ENCODE measurements around the gene SPIC. TPM values are rescaled to one million over a fixed set of nuclear protein-coding genes. Genes with fewer than 3 reads are reported as not detected.

Gene SPIC
- polyA plus RNA-seq, 2 of the 4 experiments (the other 2 are of a cell fraction) = not detected

DNA sequence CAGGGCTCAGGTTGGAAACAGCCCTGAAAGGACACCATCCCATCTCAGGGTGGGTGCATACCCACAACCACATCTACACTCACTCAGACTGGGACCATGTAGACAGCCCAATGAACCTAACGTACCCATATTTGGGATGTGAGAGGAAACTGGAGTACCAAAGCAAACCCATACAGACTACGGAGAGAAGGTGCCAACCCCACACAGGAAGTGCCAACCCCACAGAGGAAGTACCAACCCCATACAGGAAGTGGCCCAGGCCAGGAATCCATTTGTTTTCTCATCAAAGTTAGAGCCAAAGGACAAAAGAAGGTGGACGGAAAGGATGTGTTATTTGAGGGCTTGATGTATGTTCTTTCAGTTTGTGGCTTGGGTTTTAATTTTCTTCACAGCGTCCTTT lies 19.5 kb upstream of the SPIC start:
- FAIRE-seq (no peak), DNase-seq (ENCODE audit: low read depth in 1 of 2, low spot score in 1 of 2) (no peak), ATAC-seq (no peak)
- WGBS (ENCODE audit: missing lambda C conversion rate) = 74% methylated on average over 4 of the region's 4 CpGs
- ChIA-PET POLR2A (no interaction called here), CTCF (interaction anchor here (1.1 kb wide), 1 partner anchor 12 kb away, joined by 3 read pairs; no protein-coding TSS in a partner anchor)
- Histone ChIP-seq H3K4me3 (no peak overlapping the region), H3K27ac (no peak overlapping the region), H3K4me2 (no peak overlapping the region), H3K4me1 (peaks cover 17% of the 10 kb centered on the region), H3K9me3 (no peaks in the 10 kb centered on the region)
- TF ChIP-seq TFCP2L1 (CRISPR knock-in tag; IDR thresholded peaks at IDR 0.05) (no peak), POLR2AphosphoS2 (conservative IDR thresholded peaks at IDR 0.05; ENCODE audit: low read length) (no peak), RCOR1 (IDR thresholded peaks at IDR 0.05; ENCODE audit: low read depth, low read length) (no peak)

DNA sequence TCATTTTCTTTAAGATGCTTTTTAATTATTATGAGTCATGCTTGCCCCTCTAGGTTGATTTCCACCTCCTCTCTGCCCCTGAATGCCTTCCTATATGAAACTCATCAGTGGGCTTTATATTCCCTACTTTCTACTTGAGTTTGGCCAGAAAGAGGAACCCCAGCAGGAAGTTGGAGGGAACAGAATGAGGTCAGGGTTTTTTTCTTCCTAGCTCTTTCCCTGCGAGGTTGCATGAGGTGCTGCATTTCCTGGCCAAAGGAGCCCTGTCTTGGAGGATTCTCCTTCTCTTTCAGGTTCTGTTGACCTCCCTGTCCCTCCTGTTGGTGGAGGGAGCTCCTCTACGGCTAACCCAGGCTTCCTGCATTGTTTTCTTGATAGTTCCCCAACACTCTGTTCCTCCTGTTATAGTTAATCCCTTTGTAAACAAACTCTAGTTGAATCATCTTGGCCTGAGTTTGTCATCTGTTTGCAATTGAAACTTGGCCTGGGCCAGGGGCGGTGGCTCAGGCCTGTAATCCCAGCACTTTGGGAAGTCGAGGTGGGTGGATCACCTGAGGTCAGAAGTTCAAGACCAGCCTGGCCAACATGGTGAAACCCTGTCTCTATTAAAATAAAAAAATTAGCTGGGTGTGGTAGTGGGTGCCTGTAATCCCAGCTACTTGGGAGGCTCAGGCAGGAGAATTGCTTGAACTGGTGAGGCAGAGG lies 15.3 kb upstream of the SPIC start:
- Histone ChIP-seq H3K4me1 (peaks cover 17% of the 10 kb centered on the region), H3K9me3 (no peaks in the 10 kb centered on the region), H3K27ac (peak overlapping the region; percentile 64 to 66), H3K4me3 (no peak overlapping the region), H3K4me2 (peak overlapping the region; percentile 63)
- CTCF ChIA-PET = interaction anchor here (0.7 to 1.5 kb wide), 2 partner anchors 31 to 45 kb away, joined by 3 read pairs; no protein-coding TSS in a partner anchor
- ATAC-seq (peak; percentile 99 to 100), FAIRE-seq (no peak), DNase-seq (ENCODE audit: low read depth in 1 of 2, low spot score in 1 of 2) (peak; percentile 93 to 94)
- WGBS (ENCODE audit: missing lambda C conversion rate) = 3% methylated on average over 4 of the region's 4 CpGs
- TF ChIP-seq SREBF2 (IDR thresholded peaks at IDR 0.05) (no peak; the same call in 1 of the 2 replicates), RARB (CRISPR knock-in tag; IDR thresholded peaks at IDR 0.05) (no peak), JUN (IDR thresholded peaks at IDR 0.05) (peak in 1 of 2 experiments; percentile 63; a peak in 1 of 5 replicates), HOXB5 (CRISPR knock-in tag; IDR thresholded peaks at IDR 0.05) (no peak), PHF8 (IDR thresholded peaks at IDR 0.05; ENCODE audit: borderline replicate concordance, low read depth) (no peak), MAFK (IDR thresholded peaks at IDR 0.05; ENCODE audit: partially characterized antibody) (no peak), BHLHE40 (IDR thresholded peaks at IDR 0.05; ENCODE audit: low read depth, low read length) (no peak), FOSL2 (IDR thresholded peaks at IDR 0.05) (peak; percentile 57; the same call in 1 of the 2 replicates), FOSL2 (CRISPR knock-in tag; IDR thresholded peaks at IDR 0.05) (peak; percentile 90), RFX5 (IDR thresholded peaks at IDR 0.05) (no peak), SMC3 (IDR thresholded peaks at IDR 0.05) (no peak), CEBPB (IDR thresholded peaks at IDR 0.05) (peak in 1 of 2 experiments; percentile 71; a peak in 1 of 4 replicates), NFE2L2 (conservative IDR thresholded peaks at IDR 0.05; ENCODE audit: low read length) (no peak), RCOR1 (IDR thresholded peaks at IDR 0.05; ENCODE audit: low read depth, low read length) (no peak), ZSCAN20 (CRISPR knock-in tag; IDR thresholded peaks at IDR 0.05) (peak; percentile 63; the same call in 1 of the 2 replicates), JUNB (IDR thresholded peaks at IDR 0.05) (peak; percentile 56; the same call in 1 of the 2 replicates), RAD21 (conservative IDR thresholded peaks at IDR 0.05 in 1 of 2, IDR thresholded peaks at IDR 0.05 in 1 of 2) (peak; percentile 20 to 28; a peak in 1 of 5 replicates), GATA3 (IDR thresholded peaks at IDR 0.05; ENCODE audit: borderline replicate concordance) (peak; percentile 63), CBX8 (IDR thresholded peaks at IDR 0.05) (no peak), KDM1A (IDR thresholded peaks at IDR 0.05; ENCODE audit: low read depth) (peak; percentile 76; the same call in 1 of the 2 replicates), EHF (CRISPR knock-in tag; IDR thresholded peaks at IDR 0.05) (no peak), CBX2 (IDR thresholded peaks at IDR 0.05; ENCODE audit: borderline replicate concordance, low read depth) (no peak), CHD4 (IDR thresholded peaks at IDR 0.05; ENCODE audit: borderline replicate concordance) (peak; percentile 94; the same call in 1 of the 2 replicates)
- TF ChIP-seq, protein P1, sequence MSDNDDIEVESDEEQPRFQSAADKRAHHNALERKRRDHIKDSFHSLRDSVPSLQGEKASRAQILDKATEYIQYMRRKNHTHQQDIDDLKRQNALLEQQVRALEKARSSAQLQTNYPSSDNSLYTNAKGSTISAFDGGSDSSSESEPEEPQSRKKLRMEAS (IDR thresholded peaks at IDR 0.05) = peak; percentile 51; the same call in 1 of the 2 replicates
- TF ChIP-seq, protein P2, sequence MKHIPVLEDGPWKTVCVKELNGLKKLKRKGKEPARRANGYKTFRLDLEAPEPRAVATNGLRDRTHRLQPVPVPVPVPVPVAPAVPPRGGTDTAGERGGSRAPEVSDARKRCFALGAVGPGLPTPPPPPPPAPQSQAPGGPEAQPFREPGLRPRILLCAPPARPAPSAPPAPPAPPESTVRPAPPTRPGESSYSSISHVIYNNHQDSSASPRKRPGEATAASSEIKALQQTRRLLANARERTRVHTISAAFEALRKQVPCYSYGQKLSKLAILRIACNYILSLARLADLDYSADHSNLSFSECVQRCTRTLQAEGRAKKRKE (CRISPR knock-in tag; IDR thresholded peaks at IDR 0.05; ENCODE audit: low read depth) = no peak
- TF ChIP-seq, protein P3, sequence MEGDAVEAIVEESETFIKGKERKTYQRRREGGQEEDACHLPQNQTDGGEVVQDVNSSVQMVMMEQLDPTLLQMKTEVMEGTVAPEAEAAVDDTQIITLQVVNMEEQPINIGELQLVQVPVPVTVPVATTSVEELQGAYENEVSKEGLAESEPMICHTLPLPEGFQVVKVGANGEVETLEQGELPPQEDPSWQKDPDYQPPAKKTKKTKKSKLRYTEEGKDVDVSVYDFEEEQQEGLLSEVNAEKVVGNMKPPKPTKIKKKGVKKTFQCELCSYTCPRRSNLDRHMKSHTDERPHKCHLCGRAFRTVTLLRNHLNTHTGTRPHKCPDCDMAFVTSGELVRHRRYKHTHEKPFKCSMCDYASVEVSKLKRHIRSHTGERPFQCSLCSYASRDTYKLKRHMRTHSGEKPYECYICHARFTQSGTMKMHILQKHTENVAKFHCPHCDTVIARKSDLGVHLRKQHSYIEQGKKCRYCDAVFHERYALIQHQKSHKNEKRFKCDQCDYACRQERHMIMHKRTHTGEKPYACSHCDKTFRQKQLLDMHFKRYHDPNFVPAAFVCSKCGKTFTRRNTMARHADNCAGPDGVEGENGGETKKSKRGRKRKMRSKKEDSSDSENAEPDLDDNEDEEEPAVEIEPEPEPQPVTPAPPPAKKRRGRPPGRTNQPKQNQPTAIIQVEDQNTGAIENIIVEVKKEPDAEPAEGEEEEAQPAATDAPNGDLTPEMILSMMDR (IDR thresholded peaks at IDR 0.05) = no peak
- TF ChIP-seq, protein P4, sequence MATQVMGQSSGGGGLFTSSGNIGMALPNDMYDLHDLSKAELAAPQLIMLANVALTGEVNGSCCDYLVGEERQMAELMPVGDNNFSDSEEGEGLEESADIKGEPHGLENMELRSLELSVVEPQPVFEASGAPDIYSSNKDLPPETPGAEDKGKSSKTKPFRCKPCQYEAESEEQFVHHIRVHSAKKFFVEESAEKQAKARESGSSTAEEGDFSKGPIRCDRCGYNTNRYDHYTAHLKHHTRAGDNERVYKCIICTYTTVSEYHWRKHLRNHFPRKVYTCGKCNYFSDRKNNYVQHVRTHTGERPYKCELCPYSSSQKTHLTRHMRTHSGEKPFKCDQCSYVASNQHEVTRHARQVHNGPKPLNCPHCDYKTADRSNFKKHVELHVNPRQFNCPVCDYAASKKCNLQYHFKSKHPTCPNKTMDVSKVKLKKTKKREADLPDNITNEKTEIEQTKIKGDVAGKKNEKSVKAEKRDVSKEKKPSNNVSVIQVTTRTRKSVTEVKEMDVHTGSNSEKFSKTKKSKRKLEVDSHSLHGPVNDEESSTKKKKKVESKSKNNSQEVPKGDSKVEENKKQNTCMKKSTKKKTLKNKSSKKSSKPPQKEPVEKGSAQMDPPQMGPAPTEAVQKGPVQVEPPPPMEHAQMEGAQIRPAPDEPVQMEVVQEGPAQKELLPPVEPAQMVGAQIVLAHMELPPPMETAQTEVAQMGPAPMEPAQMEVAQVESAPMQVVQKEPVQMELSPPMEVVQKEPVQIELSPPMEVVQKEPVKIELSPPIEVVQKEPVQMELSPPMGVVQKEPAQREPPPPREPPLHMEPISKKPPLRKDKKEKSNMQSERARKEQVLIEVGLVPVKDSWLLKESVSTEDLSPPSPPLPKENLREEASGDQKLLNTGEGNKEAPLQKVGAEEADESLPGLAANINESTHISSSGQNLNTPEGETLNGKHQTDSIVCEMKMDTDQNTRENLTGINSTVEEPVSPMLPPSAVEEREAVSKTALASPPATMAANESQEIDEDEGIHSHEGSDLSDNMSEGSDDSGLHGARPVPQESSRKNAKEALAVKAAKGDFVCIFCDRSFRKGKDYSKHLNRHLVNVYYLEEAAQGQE (IDR thresholded peaks at IDR 0.05) = no peak
- POLR2A ChIA-PET = interaction anchor here (1.0 kb wide), 1 partner anchor 52 kb away, joined by 3 read pairs; the partner anchor contains the start of gene ARL1
